C4-2B (cell line): ENCODE data around the gene TMEM209.

ENCODE experiments used
- ZFX ChIP-seq: fragments of 450-650 bp; IDR thresholded peaks from 2 replicates; pipeline ENCODE4 v1.6.1; 2017
- TF ChIP-seq, protein P1 (sequence below): fragments of 450-650 bp; conservative IDR thresholded peaks from 2 replicates; pipeline ENCODE4 v1.5.1; 2017; ENCODE audit warnings: mild to moderate bottlenecking

DNA sequence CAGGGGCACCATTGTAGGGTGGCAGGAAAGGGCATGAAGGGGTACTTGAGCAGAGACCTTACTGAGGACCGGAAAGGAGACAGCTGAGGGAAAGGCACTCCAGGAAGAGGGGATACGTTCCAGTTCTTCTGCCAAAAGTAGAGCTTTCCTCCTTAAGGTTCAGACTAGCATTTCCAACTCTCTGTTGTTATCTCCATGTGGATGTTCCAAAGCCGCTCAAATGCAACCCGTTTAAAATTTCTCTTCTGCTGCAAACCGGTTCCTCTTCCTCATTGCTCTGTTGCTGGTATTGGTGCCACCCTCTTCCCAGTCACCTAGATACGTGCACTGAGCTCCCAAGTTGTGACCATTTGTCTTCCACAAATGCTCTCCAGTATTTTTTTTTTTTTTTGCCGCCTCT is 47.5 kb downstream of the TMEM209 start:
- TF ChIP-seq, protein P1, sequence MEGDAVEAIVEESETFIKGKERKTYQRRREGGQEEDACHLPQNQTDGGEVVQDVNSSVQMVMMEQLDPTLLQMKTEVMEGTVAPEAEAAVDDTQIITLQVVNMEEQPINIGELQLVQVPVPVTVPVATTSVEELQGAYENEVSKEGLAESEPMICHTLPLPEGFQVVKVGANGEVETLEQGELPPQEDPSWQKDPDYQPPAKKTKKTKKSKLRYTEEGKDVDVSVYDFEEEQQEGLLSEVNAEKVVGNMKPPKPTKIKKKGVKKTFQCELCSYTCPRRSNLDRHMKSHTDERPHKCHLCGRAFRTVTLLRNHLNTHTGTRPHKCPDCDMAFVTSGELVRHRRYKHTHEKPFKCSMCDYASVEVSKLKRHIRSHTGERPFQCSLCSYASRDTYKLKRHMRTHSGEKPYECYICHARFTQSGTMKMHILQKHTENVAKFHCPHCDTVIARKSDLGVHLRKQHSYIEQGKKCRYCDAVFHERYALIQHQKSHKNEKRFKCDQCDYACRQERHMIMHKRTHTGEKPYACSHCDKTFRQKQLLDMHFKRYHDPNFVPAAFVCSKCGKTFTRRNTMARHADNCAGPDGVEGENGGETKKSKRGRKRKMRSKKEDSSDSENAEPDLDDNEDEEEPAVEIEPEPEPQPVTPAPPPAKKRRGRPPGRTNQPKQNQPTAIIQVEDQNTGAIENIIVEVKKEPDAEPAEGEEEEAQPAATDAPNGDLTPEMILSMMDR, result no peak
- TF ChIP-seq ZFX, result no peak
